ENCODE data around the gene TGFB3. TPM values are rescaled to one million over a fixed set of nuclear protein-coding genes. Genes with fewer than 3 reads are reported as not detected.
"Not testable (repeated sequence)": the region's sequence is repeated elsewhere in the genome, so short reads cannot be mapped to it uniquely, and the experiment has no call there.

TGFB3 gene
- total and polyA plus RNA-seq, 2 donors (not counting 1 experiment from before 2014, with no cell fraction given), result 7.0 to 9.4 TPM

GRCh38 chr14:75927564-75928087 is 54.2 kb downstream of the TGFB3 start:
- ATAC-seq (ENCODE audit: low read depth) (no peak), DNase-seq (no peak)
- H3K4me1 Mint-ChIP-seq, result no peaks in the 10 kb centered on the region
- 80% methylated on average over 6 of the region's 6 CpGs for WGBS (ENCODE audit: insufficient coverage)
- H3K36me3 ChIP-seq (replicated peaks in 1 of 2; ENCODE audit: control extremely low read depth in 1 of 2, control insufficient read depth in 1 of 2, extremely low read depth in 1 of 2, insufficient read depth in 2 of 2, low read length in 1 of 2), result no peaks in the 10 kb centered on the region
- POLR2A ChIA-PET, result no interaction called here
- no peaks in the 10 kb centered on the region for H3K27me3 ChIP-seq (replicated peaks in 1 of 4; ENCODE audit: control extremely low read depth in 1 of 4, control insufficient read depth in 3 of 4, insufficient read depth in 4 of 4, low read length in 3 of 4)
- no peaks in the 10 kb centered on the region for H3K9me3 Mint-ChIP-seq (ENCODE audit: insufficient read depth)
- H3K27ac ChIP-seq (ENCODE audit: low read length in 2 of 2), result no peak overlapping the region
- no peak overlapping the region for H3K4me2 ChIP-seq (replicated peaks; ENCODE audit: low read depth, low read length, poor library complexity, severe bottlenecking)
- no peaks in the 10 kb centered on the region for H3K79me2 ChIP-seq (ENCODE audit: control insufficient read depth, insufficient read depth, low read length)
- no peaks in the 10 kb centered on the region for H4K20me1 ChIP-seq (ENCODE audit: control insufficient read depth, insufficient read depth, low read length, poor library complexity, severe bottlenecking)
- H3K4me1 ChIP-seq (ENCODE audit: control insufficient read depth in 2 of 2, insufficient read depth in 2 of 2, low read length in 2 of 2), result no peaks in the 10 kb centered on the region
- H3K4me3 Mint-ChIP-seq, result no peak overlapping the region
- H3K27ac Mint-ChIP-seq, result no peak overlapping the region
- H3K9me3 ChIP-seq (ENCODE audit: control extremely low read depth in 1 of 3, control insufficient read depth in 2 of 3, insufficient read depth in 1 of 3, low read length in 2 of 3), result no peaks in the 10 kb centered on the region
- intact Hi-C loops (cut with micrococcal nuclease), result no loop called here
- no peaks in the 10 kb centered on the region for H3K27me3 Mint-ChIP-seq
- TF ChIP-seq EZH2 (IDR thresholded peaks at IDR 0.05; ENCODE audit: borderline replicate concordance, insufficient read depth, low read depth, low read length, poor library complexity, severe bottlenecking) (no peak), CTCF (IDR thresholded peaks at IDR 0.05) (no peak)
- no peak overlapping the region for H3K4me3 ChIP-seq (ENCODE audit: control extremely low read depth in 1 of 5, extremely low read depth in 1 of 5, insufficient read depth in 1 of 5, low read depth in 2 of 5, low read length in 4 of 5)
- H3K9ac ChIP-seq (ENCODE audit: low read length), result no peak overlapping the region
- CTCF ChIA-PET, result no interaction called here
- no peak overlapping the region for H2AFZ ChIP-seq (ENCODE audit: insufficient read depth, low read depth, low read length, poor library complexity, severe bottlenecking)

GRCh38 chr14:75926431-75927115 is 55.2 kb downstream of the TGFB3 start:
- Histone ChIP-seq H3K79me2 (ENCODE audit: control insufficient read depth, insufficient read depth, low read length) (no peaks in the 10 kb centered on the region), H4K20me1 (ENCODE audit: control insufficient read depth, insufficient read depth, low read length, poor library complexity, severe bottlenecking) (no peaks in the 10 kb centered on the region), H3K27ac (ENCODE audit: low read length in 2 of 2) (no peak overlapping the region), H3K4me1 (ENCODE audit: control insufficient read depth in 2 of 2, insufficient read depth in 2 of 2, low read length in 2 of 2) (no peaks in the 10 kb centered on the region), H3K9me3 (ENCODE audit: control extremely low read depth in 1 of 3, control insufficient read depth in 2 of 3, insufficient read depth in 1 of 3, low read length in 2 of 3) (no peaks in the 10 kb centered on the region), H3K4me3 (ENCODE audit: control extremely low read depth in 1 of 5, extremely low read depth in 1 of 5, insufficient read depth in 1 of 5, low read depth in 2 of 5, low read length in 4 of 5) (no peak overlapping the region), H3K36me3 (replicated peaks in 1 of 2; ENCODE audit: control extremely low read depth in 1 of 2, control insufficient read depth in 1 of 2, extremely low read depth in 1 of 2, insufficient read depth in 2 of 2, low read length in 1 of 2) (no peaks in the 10 kb centered on the region), H2AFZ (ENCODE audit: insufficient read depth, low read depth, low read length, poor library complexity, severe bottlenecking) (no peak overlapping the region), H3K9ac (ENCODE audit: low read length) (no peak overlapping the region), H3K4me2 (replicated peaks; ENCODE audit: low read depth, low read length, poor library complexity, severe bottlenecking) (no peak overlapping the region), H3K27me3 (replicated peaks in 1 of 4; ENCODE audit: control extremely low read depth in 1 of 4, control insufficient read depth in 3 of 4, insufficient read depth in 4 of 4, low read length in 3 of 4) (no peaks in the 10 kb centered on the region)
- intact Hi-C loops (cut with micrococcal nuclease), result no loop called here
- TF ChIP-seq CTCF (IDR thresholded peaks at IDR 0.05), result no peak
- TF ChIP-seq EZH2 (IDR thresholded peaks at IDR 0.05; ENCODE audit: borderline replicate concordance, insufficient read depth, low read depth, low read length, poor library complexity, severe bottlenecking), result no peak
- ChIA-PET POLR2A (no interaction called here), CTCF (no interaction called here)
- Mint-ChIP-seq H3K27ac (no peak overlapping the region), H3K4me3 (no peak overlapping the region), H3K9me3 (ENCODE audit: insufficient read depth) (no peaks in the 10 kb centered on the region), H3K27me3 (no peaks in the 10 kb centered on the region), H3K4me1 (no peaks in the 10 kb centered on the region)
- ATAC-seq (ENCODE audit: low read depth) (no peak), DNase-seq (no peak)
- WGBS (ENCODE audit: insufficient coverage), result 100% methylated on average over 2 of the region's 4 CpGs

- H3K79me2 ChIP-seq (ENCODE audit: control insufficient read depth, insufficient read depth, low read length); H4K20me1 ChIP-seq (ENCODE audit: control insufficient read depth, insufficient read depth, low read length, poor library complexity, severe bottlenecking); H3K36me3 ChIP-seq (replicated peaks in 1 of 2; ENCODE audit: control extremely low read depth in 1 of 2, control insufficient read depth in 1 of 2, extremely low read depth in 1 of 2, insufficient read depth in 2 of 2, low read length in 1 of 2); H3K4me1 Mint-ChIP-seq; CTCF ChIA-PET; ATAC-seq (ENCODE audit: low read depth); H3K9ac ChIP-seq (ENCODE audit: low read length); H3K4me3 Mint-ChIP-seq; intact Hi-C loops (cut with micrococcal nuclease); H3K27me3 Mint-ChIP-seq; H3K9me3 ChIP-seq (ENCODE audit: control extremely low read depth in 1 of 3, control insufficient read depth in 2 of 3, insufficient read depth in 1 of 3, low read length in 2 of 3); H3K4me1 ChIP-seq (ENCODE audit: control insufficient read depth in 2 of 2, insufficient read depth in 2 of 2, low read length in 2 of 2); H2AFZ ChIP-seq (ENCODE audit: insufficient read depth, low read depth, low read length, poor library complexity, severe bottlenecking); POLR2A ChIA-PET; H3K27ac ChIP-seq (ENCODE audit: low read length in 2 of 2); H3K4me3 ChIP-seq (ENCODE audit: control extremely low read depth in 1 of 5, extremely low read depth in 1 of 5, insufficient read depth in 1 of 5, low read depth in 2 of 5, low read length in 4 of 5); H3K9me3 Mint-ChIP-seq (ENCODE audit: insufficient read depth); H3K27ac Mint-ChIP-seq; H3K4me2 ChIP-seq (replicated peaks; ENCODE audit: low read depth, low read length, poor library complexity, severe bottlenecking); H3K27me3 ChIP-seq (replicated peaks in 1 of 4; ENCODE audit: control extremely low read depth in 1 of 4, control insufficient read depth in 3 of 4, insufficient read depth in 4 of 4, low read length in 3 of 4); DNase-seq: not testable (repeated sequence)
- WGBS (ENCODE audit: insufficient coverage), result 98% methylated on average over 22 of the region's 54 CpGs
These were observed 56.5 kb downstream of the TGFB3 start for GRCh38 chr14:75925141-75925840.
